Measurements from ENCODE around the gene DMC1.

DNA sequence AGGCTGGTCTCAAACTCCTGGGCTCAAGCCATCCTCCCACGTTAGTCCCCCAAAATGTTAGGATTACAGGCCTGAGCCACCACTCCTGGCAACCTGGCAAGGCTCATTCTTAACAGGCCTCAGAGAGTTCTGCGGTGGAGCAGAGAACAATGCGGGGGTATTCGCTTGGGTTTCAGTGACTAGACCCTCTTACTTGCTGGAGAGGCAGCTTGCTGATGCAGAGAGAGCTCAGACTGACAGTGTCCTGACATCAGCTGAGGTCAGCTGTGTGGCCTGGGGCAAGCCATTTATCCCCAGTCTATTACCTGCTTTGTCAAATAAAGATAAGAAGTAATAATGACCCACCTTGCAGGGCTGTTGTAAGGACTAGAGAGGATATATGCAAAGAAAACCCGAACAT lies 40.3 kb upstream of the DMC1 start:
- TF ChIP-seq CTCF (conservative IDR thresholded peaks at IDR 0.05; ENCODE audit: low read depth in 2 of 2) (no peak), EZH2phosphoT487 (IDR thresholded peaks at IDR 0.05; ENCODE audit: unreplicated experiment) (no peak), EZH2 (IDR thresholded peaks at IDR 0.05; ENCODE audit: low read depth, unreplicated experiment) (no peak), POLR2AphosphoS5 (IDR thresholded peaks at IDR 0.05; ENCODE audit: low read depth) (no peak)
- TF ChIP-seq, protein P1, sequence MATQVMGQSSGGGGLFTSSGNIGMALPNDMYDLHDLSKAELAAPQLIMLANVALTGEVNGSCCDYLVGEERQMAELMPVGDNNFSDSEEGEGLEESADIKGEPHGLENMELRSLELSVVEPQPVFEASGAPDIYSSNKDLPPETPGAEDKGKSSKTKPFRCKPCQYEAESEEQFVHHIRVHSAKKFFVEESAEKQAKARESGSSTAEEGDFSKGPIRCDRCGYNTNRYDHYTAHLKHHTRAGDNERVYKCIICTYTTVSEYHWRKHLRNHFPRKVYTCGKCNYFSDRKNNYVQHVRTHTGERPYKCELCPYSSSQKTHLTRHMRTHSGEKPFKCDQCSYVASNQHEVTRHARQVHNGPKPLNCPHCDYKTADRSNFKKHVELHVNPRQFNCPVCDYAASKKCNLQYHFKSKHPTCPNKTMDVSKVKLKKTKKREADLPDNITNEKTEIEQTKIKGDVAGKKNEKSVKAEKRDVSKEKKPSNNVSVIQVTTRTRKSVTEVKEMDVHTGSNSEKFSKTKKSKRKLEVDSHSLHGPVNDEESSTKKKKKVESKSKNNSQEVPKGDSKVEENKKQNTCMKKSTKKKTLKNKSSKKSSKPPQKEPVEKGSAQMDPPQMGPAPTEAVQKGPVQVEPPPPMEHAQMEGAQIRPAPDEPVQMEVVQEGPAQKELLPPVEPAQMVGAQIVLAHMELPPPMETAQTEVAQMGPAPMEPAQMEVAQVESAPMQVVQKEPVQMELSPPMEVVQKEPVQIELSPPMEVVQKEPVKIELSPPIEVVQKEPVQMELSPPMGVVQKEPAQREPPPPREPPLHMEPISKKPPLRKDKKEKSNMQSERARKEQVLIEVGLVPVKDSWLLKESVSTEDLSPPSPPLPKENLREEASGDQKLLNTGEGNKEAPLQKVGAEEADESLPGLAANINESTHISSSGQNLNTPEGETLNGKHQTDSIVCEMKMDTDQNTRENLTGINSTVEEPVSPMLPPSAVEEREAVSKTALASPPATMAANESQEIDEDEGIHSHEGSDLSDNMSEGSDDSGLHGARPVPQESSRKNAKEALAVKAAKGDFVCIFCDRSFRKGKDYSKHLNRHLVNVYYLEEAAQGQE (IDR thresholded peaks at IDR 0.05; ENCODE audit: unreplicated experiment): no peak
